GM21717 (cell line): ENCODE measurements around the gene PLCXD3.

Experiments
- ATAC-seq: cut with Tn5 transposase; IDR thresholded peaks from one replicate; pipeline ENCODE4 v1.9.1; 2021; ENCODE audit warnings: mild to moderate bottlenecking, moderate library complexity; ENCODE audit not compliant: unreplicated experiment

Gene PLCXD3

GRCh38 chr5:41510176-41510831 lies at the start of gene PLCXD3:
Gene PLCXD3, minus strand, starts transcription at chr5:41510601. Its CDS starts 75 bp downstream, at chr5:41510526.
- no peak for ATAC-seq

- no peak for ATAC-seq
Observed at GRCh38 chr5:41559184-41559583, 48.8 kb upstream of the PLCXD3 start.

- no peak for ATAC-seq
Observed at GRCh38 chr5:41558295-41558694, 47.9 kb upstream of the PLCXD3 start.

- no peak for ATAC-seq
Observed at GRCh38 chr5:41547991-41548390, 37.6 kb upstream of the PLCXD3 start.

GRCh38 chr5:41542183-41542582 lies 31.8 kb upstream of the PLCXD3 start:
- no peak for ATAC-seq

- no peak for ATAC-seq
Observed at GRCh38 chr5:41539454-41539853, 29.1 kb upstream of the PLCXD3 start.

GRCh38 chr5:41537581-41537980 lies 27.2 kb upstream of the PLCXD3 start:
- no peak for ATAC-seq

GRCh38 chr5:41532485-41532884 lies 22.1 kb upstream of the PLCXD3 start:
- ATAC-seq: no peak

GRCh38 chr5:41527201-41527779 lies 16.9 kb upstream of the PLCXD3 start:
- no peak for ATAC-seq

- ATAC-seq: no peak
Observed at GRCh38 chr5:41526699-41527098, 16.3 kb upstream of the PLCXD3 start.

- no peak for ATAC-seq
Observed at GRCh38 chr5:41524174-41524573, 13.8 kb upstream of the PLCXD3 start.

GRCh38 chr5:41522193-41522786 lies 11.9 kb upstream of the PLCXD3 start:
- ATAC-seq: no peak

GRCh38 chr5:41519801-41520200 lies 9.4 kb upstream of the PLCXD3 start:
- ATAC-seq: no peak

- ATAC-seq: no peak
Observed at GRCh38 chr5:41517909-41518308, 7.5 kb upstream of the PLCXD3 start.

- no peak for ATAC-seq
Observed at GRCh38 chr5:41511241-41511640, 840 bp upstream of the PLCXD3 start.

GRCh38 chr5:41509399-41510175 lies 814 bp downstream of the PLCXD3 start:
- no peak for ATAC-seq

- no peak for ATAC-seq
Observed at GRCh38 chr5:41508696-41509398, 1.6 kb downstream of the PLCXD3 start.

GRCh38 chr5:41508186-41508585 lies 2.2 kb downstream of the PLCXD3 start:
- ATAC-seq: no peak

- no peak for ATAC-seq
Observed at GRCh38 chr5:41507501-41507900, 2.9 kb downstream of the PLCXD3 start.

GRCh38 chr5:41503860-41504259 lies 6.5 kb downstream of the PLCXD3 start:
- no peak for ATAC-seq

GRCh38 chr5:41503310-41503709 lies 7.1 kb downstream of the PLCXD3 start:
- ATAC-seq: no peak
